OCI-LY1 (cell line): ENCODE data around the gene SLC24A3.

Source experiments
- CTCF ChIP-seq: fragments of 200-600 bp; sonication (generic), shearing (Covaris generic); IDR thresholded peaks from 2 replicates; pipeline ENCODE4 v1.5.1; 2017; ENCODE audit warnings: mild to moderate bottlenecking, antibody characterized with exemption, low read length, moderate library complexity, mixed read lengths
- EZH2 ChIP-seq: fragments of 200-600 bp; sonication (generic), shearing (Covaris generic); IDR thresholded peaks from 2 replicates; pipeline ENCODE4 v1.8.0; 2017; ENCODE audit warnings: borderline replicate concordance, mixed run types, mild to moderate bottlenecking, antibody characterized with exemption, low read length, moderate library complexity, mixed read lengths

DNA sequence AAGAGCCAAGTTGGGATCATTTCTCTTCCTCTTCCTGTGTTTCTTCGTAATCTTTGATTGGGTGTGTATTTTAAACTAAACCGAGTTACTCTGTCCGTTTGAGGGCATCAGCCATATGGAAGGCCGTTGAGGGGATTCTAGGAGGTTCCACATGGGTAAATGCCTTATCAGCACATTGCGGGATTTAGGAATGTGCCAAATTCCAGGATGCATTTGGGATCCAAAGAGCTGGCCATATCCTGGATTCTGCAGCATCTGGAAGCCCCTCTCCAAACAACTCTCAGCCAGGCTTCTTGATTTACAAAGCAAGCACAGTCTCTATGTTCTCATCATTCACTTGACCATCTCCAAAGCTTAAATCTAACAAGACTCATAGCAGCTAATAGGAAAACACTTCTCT lies 478.0 kb downstream of the SLC24A3 start:
- TF ChIP-seq CTCF = no peak
- TF ChIP-seq EZH2 = no peak
